Sciatic nerve (tissue), 2 donors: ENCODE measurements around the gene RTL5. TPM values are rescaled to one million over a fixed set of nuclear protein-coding genes. Genes with fewer than 3 reads are reported as not detected.

Source experiments
- ATAC-seq: fragments of 200-7000 bp; cut with Tn5 transposase; one replicate; pipeline ENCODE4 v1.9.1; 2020; ENCODE audit warnings: mild to moderate bottlenecking, moderate library complexity
- DNase-seq: peaks from one replicate; pipeline ENCODE4 v3.0.0-alpha.2; 2020; ENCODE audit warnings: low spot score
- intact Hi-C: fragments of 100-400 bp; cut with DNase I; formaldehyde crosslinking; loops from one replicate; pipeline ENCODE4 v1.14.2; 2022
- total RNA-seq: library from RNA; stranded (reverse); fragmentation: NEBNext Ultra II Directional; extraction: Animal tissue kit (Norgen Biotek cat#: 25700); gene quantifications from one replicate; pipeline ENCODE4 v1.2.1, GENCODE V29; 2021
- donor health status: DM: no; HTN: no; CAD: no.
- donor health status: DM: no; HTN: no; CAD: no.

Gene RTL5
- total RNA-seq, 1 donor from 2014 or later, result 16.2 TPM

GRCh38 chrX:72132456-72132855 lies 741 bp upstream of the RTL5 start:
- DNase-seq (no peak), ATAC-seq (no peak)
- intact Hi-C loops, result no loop called here

GRCh38 chrX:72130762-72131250 lies 909 bp downstream of the RTL5 start:
- ATAC-seq, result no peak
- intact Hi-C loops, result no loop called here
- no peak for DNase-seq

GRCh38 chrX:72130156-72130761 lies 1.5 kb downstream of the RTL5 start:
- intact Hi-C loops, result no loop called here
- ATAC-seq, result no peak
- DNase-seq, result no peak

DNA sequence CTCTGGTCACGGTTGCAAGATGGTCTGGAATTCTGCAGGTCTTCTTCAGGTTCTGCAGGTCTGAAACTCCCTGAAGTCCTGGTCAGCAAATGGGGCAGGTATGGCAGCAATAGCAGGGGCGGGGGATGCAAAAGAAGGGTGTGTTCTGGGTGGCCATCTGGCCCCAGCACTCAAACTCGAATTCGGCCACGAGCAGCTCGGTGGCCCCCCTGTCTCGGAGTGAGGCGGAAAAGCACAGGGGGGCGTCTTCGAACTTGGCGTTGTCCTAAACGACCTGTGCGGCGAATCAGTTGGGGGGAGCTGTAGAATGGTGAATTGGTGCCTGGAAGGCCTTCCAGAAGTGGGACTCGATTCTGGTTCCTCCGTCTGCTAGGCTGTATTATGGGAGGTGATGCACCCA lies 2.1 kb downstream of the RTL5 start:
- DNase-seq, result no peak

GRCh38 chrX:72128881-72129280 lies 2.8 kb downstream of the RTL5 start:
- intact Hi-C loops, result no loop called here
- DNase-seq (no peak), ATAC-seq (no peak)

More for the DNA sequence above, 2.1 kb downstream of the RTL5 start:
- intact Hi-C loops, result no loop called here
- ATAC-seq, result no peak

- DNase-seq (no peak), ATAC-seq (no peak)
- intact Hi-C loops, result no loop called here
Observed at GRCh38 chrX:72128183-72128834, 3.4 kb downstream of the RTL5 start.

- ATAC-seq (no peak), DNase-seq (no peak)
- intact Hi-C loops, result no loop called here
Observed at GRCh38 chrX:72127332-72127731, 4.4 kb downstream of the RTL5 start.

DNA sequence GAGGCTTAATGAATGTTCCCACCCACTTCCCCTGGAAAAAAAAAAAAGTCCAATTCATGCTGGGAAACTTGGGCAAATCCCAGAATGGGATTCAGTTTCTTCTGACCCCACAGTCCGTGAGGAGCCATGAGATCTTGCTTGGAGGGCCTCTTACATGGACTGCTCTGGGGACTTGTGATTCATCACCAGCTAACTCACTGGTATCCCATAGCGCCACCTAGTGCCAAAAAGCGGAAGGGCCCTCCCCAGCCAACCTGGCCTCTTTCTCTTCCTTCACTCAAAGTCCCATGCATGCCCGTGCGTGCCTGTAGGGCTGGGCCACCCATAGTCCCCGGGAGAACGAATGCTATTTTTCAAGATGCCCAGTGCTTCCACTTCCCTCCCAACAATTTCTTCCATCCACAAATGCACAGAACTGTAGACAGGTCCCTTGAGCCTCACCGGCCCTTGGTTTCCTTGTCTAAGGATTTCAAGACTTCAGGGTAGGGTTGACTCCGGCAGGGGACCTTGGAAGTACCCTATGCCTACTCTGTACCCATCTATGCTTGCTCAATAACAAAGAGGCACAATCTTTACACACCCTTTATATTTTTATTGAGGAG lies 5.1 kb downstream of the RTL5 start:
- ATAC-seq (peak; percentile 90), DNase-seq (peak; percentile 94)
- intact Hi-C loops, result no loop called here

DNA sequence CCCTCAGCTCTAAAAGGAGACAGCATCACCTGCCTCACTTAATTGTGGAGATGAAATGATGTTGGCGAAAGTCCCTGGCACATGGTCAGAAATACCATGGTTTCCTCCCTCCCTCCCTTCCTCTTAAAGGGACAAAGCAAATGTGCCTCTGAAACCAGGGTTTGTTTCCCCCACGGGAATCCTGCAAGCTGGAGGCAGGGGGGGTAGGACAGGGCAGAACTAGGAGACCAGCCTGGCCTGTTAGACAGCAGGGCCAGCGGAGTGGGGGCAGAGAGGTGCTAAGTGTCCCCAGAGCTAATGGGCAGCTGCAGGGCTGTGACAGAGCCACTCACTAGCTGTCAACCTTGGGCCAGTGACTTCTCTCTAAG lies 5.7 kb downstream of the RTL5 start:
- no peak for DNase-seq
- peak; percentile 5 for ATAC-seq
- intact Hi-C loops, result no loop called here

- DNase-seq (no peak), ATAC-seq (no peak)
- intact Hi-C loops, result no loop called here
Observed at GRCh38 chrX:72125331-72126047, 6.2 kb downstream of the RTL5 start.

- ATAC-seq, result no peak
- DNase-seq, result no peak
- intact Hi-C loops, result no loop called here
Observed at GRCh38 chrX:72124540-72125201, 7.0 kb downstream of the RTL5 start.

DNA sequence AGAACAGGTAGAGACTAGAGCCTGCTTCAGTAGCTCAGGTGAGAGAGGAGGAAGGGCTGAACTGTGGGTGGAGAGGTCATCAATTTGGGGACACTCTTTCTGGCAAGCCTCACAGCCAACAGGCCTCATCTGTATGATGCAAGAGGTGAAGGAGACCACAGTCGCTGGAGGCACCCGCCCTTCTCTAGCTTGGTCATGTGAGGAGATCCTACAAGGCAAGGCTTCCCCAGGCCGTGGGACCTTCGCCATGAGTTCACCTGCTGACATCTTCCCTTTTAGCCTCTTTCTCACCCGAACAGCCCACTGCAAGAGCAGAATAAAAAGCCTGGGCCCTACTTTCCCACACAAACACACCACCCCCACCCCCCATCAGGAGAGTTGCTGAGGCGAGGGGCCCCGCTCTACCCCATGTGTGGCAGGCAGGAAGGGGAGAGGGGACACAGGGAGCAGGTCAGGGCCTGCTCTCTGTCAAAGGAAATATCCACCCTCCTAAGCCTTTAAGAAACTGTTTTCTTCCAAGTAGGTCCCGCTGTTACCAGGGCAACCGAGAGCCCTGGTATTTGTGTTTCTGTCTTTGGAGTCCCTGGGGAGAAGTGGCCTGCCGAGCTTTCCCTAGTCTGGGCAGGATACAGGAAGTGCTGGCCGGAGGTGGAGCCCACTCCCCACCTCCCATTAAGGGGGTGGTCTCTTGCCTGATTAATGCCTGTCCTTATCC lies 8.1 kb downstream of the RTL5 start:
- intact Hi-C loops, result no loop called here
- peak; percentile 27 for ATAC-seq
- DNase-seq, result no peak

DNA sequence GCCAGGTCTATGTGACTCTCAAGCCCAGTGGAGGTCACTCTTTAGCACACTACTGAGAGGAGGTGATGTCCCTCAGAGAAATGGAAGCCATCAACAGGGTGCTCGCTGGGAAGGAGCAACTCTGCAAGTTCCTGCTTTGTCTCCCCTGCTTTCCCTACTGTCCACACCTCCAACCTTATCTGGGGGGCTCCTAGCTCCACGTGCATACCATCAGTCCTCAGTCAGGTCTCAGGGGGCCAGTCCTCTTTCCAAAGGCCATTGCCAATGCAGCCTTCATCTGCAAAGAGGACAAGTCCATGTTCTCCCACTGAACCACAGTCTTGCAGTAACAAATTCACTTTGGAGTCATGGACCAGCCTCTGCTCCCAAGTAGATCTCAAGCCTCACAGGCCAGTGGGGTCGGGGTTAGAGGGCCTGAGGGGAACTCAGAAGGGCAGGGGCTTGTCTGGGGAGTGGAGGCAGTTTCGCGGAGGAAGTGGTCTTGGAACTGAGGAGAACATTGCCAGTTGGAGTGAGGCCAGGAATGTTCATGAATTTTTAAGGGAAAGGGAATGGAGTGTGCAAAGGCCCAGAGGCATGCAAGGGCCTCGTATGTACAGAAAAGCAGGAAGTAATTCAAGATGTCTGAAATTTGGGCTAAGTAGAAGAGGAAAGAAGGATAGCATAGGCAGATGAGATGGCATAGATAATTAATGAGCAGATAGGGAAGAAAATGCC lies 8.9 kb downstream of the RTL5 start:
- ATAC-seq (no peak), DNase-seq (no peak)
- intact Hi-C loops, result no loop called here

DNA sequence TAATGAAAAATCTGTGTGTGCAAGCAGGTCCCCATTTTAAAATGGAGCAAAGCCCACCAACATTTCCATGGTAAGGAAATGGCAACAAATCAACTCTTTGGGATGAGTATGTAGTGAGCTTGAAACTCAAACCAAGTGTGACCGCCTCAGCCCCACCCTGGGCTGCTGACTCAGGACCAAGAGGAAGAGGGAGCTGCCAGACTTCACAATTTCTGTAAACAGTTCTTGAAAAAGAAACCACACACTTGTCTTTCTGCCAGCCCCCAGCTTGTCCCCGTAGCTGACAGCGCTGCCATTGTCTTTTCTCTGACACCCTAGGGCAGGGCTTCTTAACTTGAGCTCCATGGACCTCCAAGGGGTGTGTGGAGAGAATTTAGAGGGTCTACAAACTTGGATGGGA lies 10.3 kb downstream of the RTL5 start:
- intact Hi-C loops, result no loop called here
- peak; percentile 74 for DNase-seq

DNA sequence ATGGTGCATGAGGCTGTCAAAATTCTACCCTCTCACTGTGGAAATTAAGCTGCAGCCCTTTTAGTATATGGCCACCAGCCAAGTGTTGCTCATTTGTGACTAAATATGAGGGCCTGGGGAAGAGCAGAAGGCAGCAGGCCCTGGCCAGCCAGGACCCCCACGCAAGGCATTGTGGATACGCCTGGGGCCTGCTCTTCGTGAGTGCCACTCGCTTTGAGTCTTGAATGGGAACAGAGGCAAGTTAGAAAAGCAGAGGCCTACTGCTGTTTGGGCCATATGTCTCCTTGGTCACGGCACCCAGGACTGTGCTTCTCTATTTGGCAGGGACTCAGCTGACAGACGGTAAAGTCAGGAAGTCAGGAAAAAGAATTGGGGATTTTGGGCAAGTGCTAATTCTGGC lies 10.9 kb downstream of the RTL5 start:
- ATAC-seq (no peak), DNase-seq (no peak)
- intact Hi-C loops, result no loop called here

More for the DNA sequence above, 10.3 kb downstream of the RTL5 start:
- ATAC-seq, result peak; percentile 87

DNA sequence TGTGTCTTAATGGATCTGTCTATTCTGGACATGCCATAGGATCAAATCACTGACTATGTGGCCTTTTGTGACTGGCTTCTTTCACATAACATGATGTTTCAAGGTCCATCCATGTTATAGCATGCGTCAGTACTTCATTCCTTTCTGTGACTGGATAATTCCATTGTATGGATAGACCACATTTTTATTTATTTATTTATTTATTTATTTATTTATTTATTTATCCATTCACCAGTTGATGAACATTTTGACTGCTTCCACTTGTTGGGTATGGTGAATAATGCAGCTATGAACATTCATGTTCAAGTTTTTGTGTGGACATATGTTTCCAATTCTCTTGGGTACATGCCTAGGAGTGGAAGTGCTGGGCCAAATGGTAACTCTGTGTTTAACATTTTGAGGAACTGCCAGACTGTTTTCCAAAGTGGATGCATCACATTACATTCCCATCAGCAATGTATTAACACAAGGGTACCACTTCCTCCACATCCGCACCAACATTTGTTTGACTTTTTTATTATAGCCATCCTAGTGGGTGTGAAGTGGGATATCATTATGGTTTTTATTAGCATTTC lies 14.0 kb downstream of the RTL5 start:
- DNase-seq (no peak), ATAC-seq (no peak)
- intact Hi-C loops, result no loop called here

DNA sequence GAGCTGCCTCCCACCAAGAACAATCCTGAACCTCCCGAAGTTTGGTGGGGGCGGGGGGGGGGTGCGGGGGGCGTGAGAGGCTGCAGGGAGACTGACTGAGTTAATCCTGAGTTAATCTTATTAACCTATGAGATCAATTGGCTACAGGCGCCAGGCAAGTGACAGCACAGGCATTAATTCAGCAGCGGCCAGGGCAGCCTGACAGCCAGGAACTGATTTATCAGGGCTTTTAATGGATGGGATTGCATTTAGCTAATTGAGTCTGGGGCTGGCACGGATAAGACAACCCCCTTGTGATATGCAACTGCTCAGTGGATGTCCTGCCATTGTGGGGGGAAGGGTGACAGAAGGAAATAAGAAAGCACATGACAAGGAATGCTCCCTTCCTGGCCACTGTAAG lies 16.3 kb downstream of the RTL5 start:
- intact Hi-C loops, result no loop called here
- DNase-seq, result no peak
- ATAC-seq, result no peak

DNA sequence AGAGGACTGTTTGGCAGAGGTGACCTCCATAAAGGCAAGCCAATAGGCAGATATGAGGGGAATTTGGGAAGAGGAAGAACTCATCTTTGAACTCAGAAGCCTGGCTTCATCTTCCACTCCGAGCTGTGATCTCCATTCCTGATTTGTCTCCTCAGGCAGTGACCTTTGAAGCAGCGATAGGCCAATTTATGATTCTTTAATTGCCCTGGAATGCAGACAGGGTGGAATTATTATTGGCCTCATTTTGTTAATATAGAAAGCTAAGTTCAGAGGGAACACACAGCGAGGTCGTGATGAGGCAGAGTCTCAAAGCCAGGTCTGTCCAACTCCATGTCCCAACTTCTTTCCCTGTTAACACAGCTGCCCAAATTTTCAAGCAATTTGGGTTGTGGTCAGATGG lies 16.9 kb downstream of the RTL5 start:
- ATAC-seq (peak; percentile 38), DNase-seq (no peak)
- intact Hi-C loops, result no loop called here
